GM18508 (cell line): ENCODE results near the gene CFAP74.

Experiments used
- ATAC-seq: cut with Tn5 transposase; IDR thresholded peaks from one replicate; pipeline ENCODE4 v1.9.1; 2021; ENCODE audit warnings: moderate number of reproducible peaks; ENCODE audit not compliant: insufficient read depth, unreplicated experiment

CFAP74 gene

DNA sequence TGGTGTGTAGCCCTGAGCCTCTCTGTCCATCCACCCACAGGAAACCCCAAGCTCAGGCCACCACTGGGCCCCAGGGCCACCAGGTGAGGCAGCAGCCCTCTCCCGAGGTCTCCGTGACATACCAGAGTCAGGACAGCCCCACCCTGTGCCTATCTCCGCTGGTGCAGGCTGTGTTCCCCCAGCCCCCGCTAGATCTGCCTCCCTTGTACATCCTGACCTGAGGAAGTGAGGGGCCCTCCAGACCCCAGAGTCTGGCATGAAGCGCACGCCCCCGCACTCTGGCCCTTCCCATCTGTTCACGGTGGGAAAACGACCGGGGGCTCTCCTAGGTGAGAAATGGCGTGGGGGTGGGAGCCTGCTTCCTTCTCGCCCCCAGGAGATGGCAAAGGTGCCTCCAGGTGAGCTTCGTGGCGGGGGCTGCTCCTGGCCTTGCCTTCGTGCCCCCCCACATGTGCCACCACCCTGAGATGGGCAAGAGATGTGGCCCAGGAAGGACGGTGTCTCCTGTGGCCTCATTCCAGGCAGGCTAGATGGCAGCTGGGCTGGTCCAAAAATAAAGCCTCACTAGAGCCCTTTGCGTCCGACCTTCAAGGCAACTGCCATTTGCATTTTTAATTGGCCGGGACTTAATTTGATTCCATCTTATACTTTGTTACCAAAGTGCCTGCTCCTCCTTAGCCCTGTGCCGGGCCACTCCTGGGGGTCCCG is 18.6 kb upstream of the CFAP74 start:
- ATAC-seq = no peak

GRCh38 chr1:2021550-2021949 is 18.0 kb upstream of the CFAP74 start:
- ATAC-seq = no peak

- no peak for ATAC-seq
Measured at GRCh38 chr1:2020310-2020655, 16.7 kb upstream of the CFAP74 start.

GRCh38 chr1:2019571-2020309 is 16.2 kb upstream of the CFAP74 start:
- ATAC-seq = no peak

GRCh38 chr1:2019172-2019543 is 15.6 kb upstream of the CFAP74 start, which contains the start of gene GABRD:
Gene GABRD (plus strand): TSS chr1:2019345. CDS start chr1:2019424, 79 bp downstream.
- no peak for ATAC-seq

- ATAC-seq = no peak
Measured at GRCh38 chr1:2018217-2019171, 14.9 kb upstream of the CFAP74 start.

DNA sequence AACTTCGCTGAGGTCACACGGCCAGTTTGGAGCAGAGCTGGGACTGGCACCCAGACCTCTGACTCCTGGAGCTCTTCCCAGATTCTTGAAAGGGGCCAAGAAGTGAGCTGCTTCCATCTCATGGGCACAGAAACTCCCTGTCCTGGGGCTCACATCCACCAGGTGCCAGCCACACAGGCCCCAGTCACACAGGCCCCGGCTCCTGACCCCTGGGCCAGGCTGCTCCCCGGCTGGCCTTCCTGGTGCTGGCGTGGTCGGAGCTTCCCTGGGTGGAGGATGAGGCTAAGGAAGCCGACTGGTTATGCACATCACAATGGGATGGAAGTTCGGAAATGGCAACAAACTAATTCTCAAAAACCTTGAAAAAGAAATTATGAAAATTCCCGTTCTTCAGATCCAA is 12.5 kb upstream of the CFAP74 start:
- ATAC-seq = no peak

GRCh38 chr1:2014741-2015735 is 11.5 kb upstream of the CFAP74 start:
- ATAC-seq = no peak

DNA sequence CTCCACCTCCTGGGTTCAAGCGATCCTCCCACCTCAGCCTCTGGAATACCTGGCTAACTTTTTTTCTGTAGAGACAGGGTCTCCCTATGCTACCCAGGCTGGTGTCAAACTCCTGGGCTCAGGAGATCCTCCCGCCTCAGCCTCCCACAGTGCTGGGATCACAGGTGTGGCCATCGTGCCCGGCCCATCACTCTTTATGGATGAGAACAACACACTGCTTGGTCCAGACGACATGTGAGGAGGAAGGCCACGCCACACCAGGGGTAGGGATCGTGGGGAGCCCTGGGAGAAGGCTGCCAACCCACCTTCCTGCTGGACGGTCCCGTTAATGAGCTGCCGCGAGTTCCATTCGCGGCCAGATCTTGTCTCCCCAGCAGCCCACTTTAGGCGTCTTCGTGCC is 10.6 kb upstream of the CFAP74 start:
- no peak for ATAC-seq

- ATAC-seq = no peak
Measured at GRCh38 chr1:2009101-2010053, 5.8 kb upstream of the CFAP74 start.

GRCh38 chr1:2004856-2005255 is 1.3 kb upstream of the CFAP74 start:
- no peak for ATAC-seq

- no peak for ATAC-seq
Measured at GRCh38 chr1:2001773-2002411, 1.7 kb downstream of the CFAP74 start.

DNA sequence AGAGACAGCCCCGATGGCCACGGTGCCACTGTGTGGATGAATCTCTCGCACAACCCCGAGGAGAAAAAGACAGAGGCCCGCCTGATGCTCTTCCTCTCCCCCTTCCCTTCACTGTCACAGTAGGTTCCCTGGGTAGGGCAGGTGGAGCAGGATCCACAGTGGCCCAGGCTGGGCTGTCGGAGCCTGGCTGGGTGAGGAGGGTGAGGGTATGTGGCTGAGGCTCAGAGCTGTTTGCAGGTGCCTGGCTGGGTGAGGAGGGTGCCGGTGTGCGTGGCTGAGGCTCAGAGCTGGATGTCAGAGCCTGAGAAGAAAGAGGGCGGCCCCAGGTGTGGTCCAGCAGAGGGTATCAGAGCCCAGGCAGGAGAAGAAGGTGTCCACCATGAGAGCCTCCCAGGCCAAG is 2.7 kb downstream of the CFAP74 start:
- ATAC-seq = no peak

GRCh38 chr1:2000432-2000831 is 3.2 kb downstream of the CFAP74 start:
- ATAC-seq = no peak

DNA sequence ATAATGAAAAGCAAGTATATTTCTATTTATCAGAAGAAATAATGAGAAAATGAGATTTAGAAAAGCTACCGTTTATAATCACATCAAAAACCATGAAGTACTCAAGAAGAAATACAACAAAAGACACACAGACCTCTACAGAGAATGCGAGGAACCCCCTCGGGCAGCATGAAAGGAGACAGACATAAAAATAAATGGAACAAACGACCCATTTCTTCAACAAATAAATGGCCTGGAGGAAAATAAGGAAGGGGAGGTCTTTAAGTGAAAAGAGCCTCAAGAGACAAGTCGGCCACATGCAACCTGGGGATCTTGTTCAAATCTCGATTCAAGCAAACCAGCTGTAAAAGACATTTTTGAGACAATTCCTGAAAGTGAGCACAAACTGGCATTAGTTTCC is 6.0 kb downstream of the CFAP74 start:
- no peak for ATAC-seq

GRCh38 chr1:1996207-1996651 is 7.4 kb downstream of the CFAP74 start:
- ATAC-seq = no peak

DNA sequence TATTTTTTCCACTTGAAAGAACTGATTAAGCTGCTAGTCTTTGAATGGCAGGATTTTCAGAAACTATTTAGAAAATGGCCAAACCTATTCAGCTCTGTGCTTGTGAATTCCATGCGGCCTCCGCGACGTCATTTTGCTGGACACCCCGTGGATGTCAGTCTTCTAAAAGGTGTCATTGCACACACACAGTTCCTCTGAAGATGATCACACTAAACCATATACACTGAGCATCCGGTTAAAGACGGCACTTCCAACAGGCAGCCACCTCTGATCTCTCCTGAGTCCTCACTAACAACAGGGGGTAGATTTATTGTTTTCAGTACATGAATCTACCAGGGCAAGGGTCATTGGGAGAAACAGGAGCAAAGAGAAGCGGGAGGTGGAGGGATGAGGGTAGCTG is 9.1 kb downstream of the CFAP74 start:
- ATAC-seq = no peak

DNA sequence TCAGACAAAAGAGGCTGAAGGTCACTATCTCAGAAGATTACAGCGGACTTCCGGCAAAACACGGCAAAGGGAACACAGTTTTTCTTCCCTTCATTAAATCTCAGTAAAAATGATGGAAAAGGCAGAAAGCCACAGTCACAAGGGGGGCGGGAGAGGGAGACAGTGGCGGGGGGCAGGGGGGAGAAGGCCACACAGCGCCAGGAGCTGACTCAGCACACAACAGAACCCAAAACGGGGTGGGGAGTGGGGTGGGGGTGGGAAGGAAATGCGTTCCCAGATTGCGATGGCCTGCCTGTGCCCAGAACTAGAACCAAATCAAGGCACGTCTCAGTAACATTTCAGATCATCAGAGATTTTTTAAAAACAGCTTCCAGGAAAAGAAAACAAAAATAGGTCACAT is 13.4 kb downstream of the CFAP74 start:
- no peak for ATAC-seq
